K562 (cell line): Measurements from ENCODE around the gene DYNC1H1. TPM values are rescaled to one million over a fixed set of nuclear protein-coding genes. Genes with fewer than 3 reads are reported as not detected.

Source experiments
- ATAC-seq: fragments of 200-7000 bp; cut with Tn5 transposase; 3 replicates; pipeline ENCODE4 v1.9.1; 2020; ENCODE audit warnings: moderate library complexity
- BruUV-seq: library from RNA; stranded (reverse); fragments of 400-500 nt; replicated peaks from 2 replicates; lab custom pipeline; 2021; lab: Mats Ljungman, UMichigan
- CTCF ChIA-PET: fragments of 300-600 bp; formaldehyde crosslinking; extraction: SDS; loops from one replicate; lab custom pipeline; 2021; ENCODE audit warnings: low intra/inter-chr PET ratio; lab: Yijun Ruan, JAX
- POLR2A ChIA-PET: fragments of 300-600, 350-650 bp; sonication (Branson Sonifier 250); formaldehyde crosslinking; extraction: SDS; loops from one replicate; lab custom pipeline; 2021; ENCODE audit warnings: antibody characterized with exemption, inconsistent platforms; lab: Yijun Ruan, JAX
- DNase-seq, 4 experiments: peaks; one replicate each; pipeline versions ENCODE4 v3.0.0 to v3.0.0-alpha.2; 2011 to 2018; ENCODE audit warnings: low spot score in 3 of 4, mixed read lengths in 3 of 4; ENCODE audit errors: extremely low read depth in 1 of 4
- FAIRE-seq: peaks from 2 replicates; lab custom pipeline; 2011; peaks lifted over from hg19 to GRCh38; lab: Jason Lieb, UNC
- H2AFZ ChIP-seq: 2 replicates; pipeline ENCODE4 v1.6.0; 2011; ENCODE audit warnings: low read depth, low read length, control low read depth, inconsistent platforms
- H3K27ac ChIP-seq: fragments of 200-600 bp; 3 replicates; pipeline ENCODE4 v1.8.0; 2011; ENCODE audit warnings: low read depth, mild to moderate bottlenecking, control low read depth, inconsistent platforms, low read length, moderate library complexity, mixed read lengths; ENCODE audit errors: extremely low read depth
- H3K27me3 ChIP-seq, 2 experiments: fragments of 300-600 bp in 1 of 2; 2 replicates in 1 of 2; 3 replicates in 1 of 2; pipeline versions ENCODE4 v1.6.0 to v1.8.0; 2011; ENCODE audit warnings: inconsistent platforms in 2 of 2, low read length in 2 of 2, mild to moderate bottlenecking in 1 of 2, mixed read lengths in 1 of 2, moderate library complexity in 1 of 2; ENCODE audit not compliant: control insufficient read depth in 2 of 2, insufficient read depth in 2 of 2
- H3K36me3 ChIP-seq: fragments of 300-600 bp; 3 replicates; pipeline ENCODE4 v1.8.0; 2011; ENCODE audit warnings: mild to moderate bottlenecking, low read length, inconsistent platforms; ENCODE audit not compliant: control insufficient read depth, insufficient read depth
- H3K4me1 ChIP-seq, 2 experiments: fragments of 200-600 bp in 1 of 2; replicated peaks in 1 of 2; 2 replicates in 1 of 2; 3 replicates in 1 of 2; pipeline versions ENCODE4 v1.5.1 to v1.8.0; 2011; ENCODE audit warnings: inconsistent platforms in 2 of 2, low read length in 2 of 2, mild to moderate bottlenecking in 1 of 2, mixed read lengths in 1 of 2, moderate library complexity in 1 of 2; ENCODE audit not compliant: control insufficient read depth in 2 of 2, insufficient read depth in 2 of 2
- H3K4me2 ChIP-seq: 2 replicates; pipeline ENCODE4 v1.6.1; 2011; ENCODE audit warnings: low read length, control low read depth, inconsistent platforms, mixed read lengths; ENCODE audit not compliant: insufficient read depth
- H3K4me3 ChIP-seq: fragments of 200-600 bp; sonication (generic), shearing (Covaris generic); 2 replicates; pipeline ENCODE4 v1.5.1; 2016; ENCODE audit warnings: control low read depth, inconsistent platforms
- H3K79me2 ChIP-seq: fragments of 200-600 bp; 3 replicates; pipeline ENCODE4 v1.8.0; 2011; ENCODE audit warnings: low read length, inconsistent platforms; ENCODE audit not compliant: control insufficient read depth, insufficient read depth
- H3K9ac ChIP-seq, 2 experiments: 2 replicates each; pipeline versions ENCODE4 v1.6.0 to v1.6.1; 2011; ENCODE audit warnings: low read depth in 2 of 2, low read length in 2 of 2, control low read depth in 1 of 2, inconsistent platforms in 1 of 2, mild to moderate bottlenecking in 1 of 2, mixed read lengths in 1 of 2; ENCODE audit not compliant: insufficient read depth in 1 of 2
- H3K9me1 ChIP-seq: one replicate; pipeline ENCODE4 v1.6.0; 2011; ENCODE audit warnings: inconsistent platforms, mild to moderate bottlenecking, low read length, moderate library complexity; ENCODE audit not compliant: control insufficient read depth, insufficient read depth
- H3K9me3 ChIP-seq: replicated peaks from 2 replicates; pipeline ENCODE4 v1.5.1; 2011; ENCODE audit warnings: low read depth, low read length, inconsistent platforms; ENCODE audit not compliant: control insufficient read depth, insufficient read depth
- H4K20me1 ChIP-seq: replicated peaks from 2 replicates; pipeline ENCODE4 v1.6.1; 2011; ENCODE audit warnings: low read length, inconsistent platforms, mixed read lengths; ENCODE audit not compliant: control insufficient read depth, insufficient read depth
- CBFB ChIP-seq: sonication (generic); formaldehyde crosslinking; IDR thresholded peaks from 2 replicates; pipeline ENCODE4 v1.4.0; 2020; ENCODE audit warnings: mild to moderate bottlenecking, missing genetic modification reagents
- GATA2 ChIP-seq: sonication (generic); formaldehyde crosslinking; IDR thresholded peaks from 2 replicates; pipeline ENCODE4 v1.4.0; 2020; ENCODE audit warnings: mild to moderate bottlenecking, missing genetic modification reagents
- HMG20A ChIP-seq: fragments of 450-650 bp; formaldehyde crosslinking; conservative IDR thresholded peaks from 2 replicates; pipeline ENCODE4 v1.4.0; 2020; ENCODE audit warnings: mild to moderate bottlenecking, mixed read lengths
- HMG20B ChIP-seq: fragments of 250-450 bp; sonication (Bioruptor Pico); IDR thresholded peaks from 2 replicates; pipeline ENCODE4 v1.5.0; 2021; ENCODE audit warnings: mild to moderate bottlenecking
- POLR2G ChIP-seq: fragments of 200-400 bp; formaldehyde crosslinking; IDR thresholded peaks from 2 replicates; pipeline ENCODE4 v1.6.1; 2017; ENCODE audit warnings: low read depth, mild to moderate bottlenecking, antibody characterized with exemption, low read length, moderate library complexity
- ZBTB33 ChIP-seq: sonication (generic); formaldehyde crosslinking; IDR thresholded peaks from 2 replicates; pipeline ENCODE4 v1.8.1; 2023; ENCODE audit warnings: mild to moderate bottlenecking, missing genetic modification reagents
- WGBS: fragments of 100-300 bp; shearing (Covaris generic); methylation state at CpG from one replicate; pipeline ENCODE4 v1.1.6; 2016; ENCODE audit warnings: low coverage, mixed read lengths; ENCODE audit not compliant: insufficient coverage; ENCODE audit errors: missing lambda C conversion rate; 5-methylcytosine and 5-hydroxymethylcytosine counted together
- in situ Hi-C: fragments of 300-500 bp; cut with MboI; formaldehyde crosslinking; loops from 4 replicates; pipeline ENCODE4 v1.15.0; 2018; ENCODE audit warnings: inconsistent platforms, mixed read lengths
- intact Hi-C: fragments of 100-400 bp; cut with micrococcal nuclease; formaldehyde crosslinking; loops from 2 replicates; pipeline ENCODE4 v1.14.2; 2022
- polyA plus RNA-seq, 8 experiments: library from polyadenylated mRNA; depleted of rRNA in 4 of 8; stranded (reverse) in 5 of 8; unstranded in 3 of 8; fragments of >200 nt; fragmentation: Nextera tagmentation in 2 of 8; fragmentation: Illumina TruSeq in 1 of 8; extraction: Ambion mirVana in 2 of 8; extraction: Trizol in 1 of 8; gene quantifications; 2 replicates each; pipeline versions ENCODE4 v1.2.1 to v1.2.3, GENCODE V29; 2011 to 2014; ENCODE audit warnings: inconsistent platforms in 1 of 8, missing spikeins in 1 of 8
- total RNA-seq, 7 experiments: library from RNA; depleted of rRNA in 6 of 7; stranded (reverse); fragments of >200 nt in 6 of 7; fragmentation: Illumina TruSeq in 2 of 7; extraction: Trizol in 2 of 7; gene quantifications; 2 replicates each; pipeline versions ENCODE4 v1.2.1 to v1.2.3, GENCODE V29; 2011 to 2021; ENCODE audit warnings: low replicate concordance in 1 of 7

The DYNC1H1 gene
- total and polyA plus RNA-seq, 9 of the 15 experiments (the other 6 are each of a cell fraction or from before 2014, with no cell fraction given), result 31.9 to 335 (median 115) TPM

- Histone ChIP-seq H4K20me1 (no peaks in the 10 kb centered on the region), H3K79me2 (no peaks in the 10 kb centered on the region), H3K36me3 (peaks cover 47% of the 10 kb centered on the region; the same call in 2 of the 3 replicates), H3K9me3 (no peaks in the 10 kb centered on the region)
- CTCF ChIA-PET, result no interaction called here
- peak; percentile 37 for TF ChIP-seq POLR2G
- no peak for TF ChIP-seq HMG20B (CRISPR knock-in tag)
- TF ChIP-seq HMG20A (CRISPR knock-in tag), result no peak
- no peak for TF ChIP-seq GATA2
- TF ChIP-seq, all 486 proteins: peak for 1
- no peak for FAIRE-seq
- no peak overlapping the region for H3K4me3 ChIP-seq
- 97% methylated on average over 6 of the region's 10 CpGs for WGBS
- no peak for ATAC-seq
- BruUV-seq, result no TSS peak
- no peak overlapping the region for H3K9ac ChIP-seq
- intact Hi-C loops (no loop called here), in situ Hi-C loops (no loop called here)
- POLR2A ChIA-PET, result interaction anchor here (0.7 to 1.0 kb wide), 2 partner anchors 10 to 28 kb away, joined by 3 read pairs; no protein-coding TSS in a partner anchor
- H3K4me2 ChIP-seq, result no peak overlapping the region
- H3K27me3 ChIP-seq, result no peaks in the 10 kb centered on the region
- no peaks in the 10 kb centered on the region for H3K9me1 ChIP-seq
- peaks cover 0 to 19% of the 10 kb centered on the region in 2 experiments; a peak in 2 of 5 replicates for H3K4me1 ChIP-seq
- H3K27ac ChIP-seq, result no peak overlapping the region
- no peak for DNase-seq
- H2AFZ ChIP-seq, result no peak overlapping the region
These were observed 88.1 kb downstream of the DYNC1H1 start for GRCh38 chr14:102052522-102052921.

GRCh38 chr14:102055181-102055901 is 91.0 kb downstream of the DYNC1H1 start:
- Histone ChIP-seq H3K4me2 (no peak overlapping the region), H3K27me3 (no peaks in the 10 kb centered on the region), H3K9ac (peak overlapping the region in 1 of 2 experiments; percentile 58; a peak in 2 of 4 replicates), H3K9me1 (no peaks in the 10 kb centered on the region), H3K9me3 (no peaks in the 10 kb centered on the region), H3K4me3 (no peak overlapping the region), H3K79me2 (no peaks in the 10 kb centered on the region), H3K36me3 (peaks cover 18% of the 10 kb centered on the region; the same call in 1 of the 3 replicates), H4K20me1 (no peaks in the 10 kb centered on the region), H3K27ac (no peak overlapping the region), H2AFZ (no peak overlapping the region), H3K4me1 (peaks cover 0 to 19% of the 10 kb centered on the region in 2 experiments; a peak in 2 of 5 replicates)
- in situ Hi-C loops, result no loop called here
- FAIRE-seq (no peak), DNase-seq (no peak), ATAC-seq (peak; percentile 31)
- intact Hi-C loops, result no loop called here
- no TSS peak for BruUV-seq
- 57% methylated on average over 14 of the region's 24 CpGs for WGBS
- TF ChIP-seq ZBTB33 (0 out of 2 replicates have a peak, but pooled peaks have one; percentile 15), CBFB (no peak)
- ChIA-PET CTCF (interaction anchor here (0.5 to 1.0 kb wide), 2 partner anchors 13 to 42 kb away, joined by 3 read pairs; no protein-coding TSS in a partner anchor), POLR2A (interaction anchor here (0.6 to 0.9 kb wide), 2 partner anchors 8 to 9 kb away, joined by 3 read pairs; no protein-coding TSS in a partner anchor)
